HL-60/S4 treated with retinoic acid at 250 ng/mL for 4 days and 3 days (cell line): ENCODE results near the gene TFDP1.
"Not testable (repeated sequence)": the region's sequence is repeated elsewhere in the genome, so short reads cannot be mapped to it uniquely, and the experiment has no call there.

Source experiments
- in situ Hi-C: fragments of 300-500 bp; cut with MboI; formaldehyde crosslinking; loops from 2 replicates; pipeline ENCODE4 v1.7.0; 2022; ENCODE audit warnings: low sequenced_read_pairs

Gene TFDP1

GRCh38 chr13:113610266-113610665, 25.7 kb downstream of the TFDP1 start:
- in situ Hi-C loops, result no loop called here

GRCh38 chr13:113611996-113612395, 27.4 kb downstream of the TFDP1 start:
- in situ Hi-C loops, result no loop called here

- in situ Hi-C loops, result no loop called here
Measured at GRCh38 chr13:113612607-113613006, 28.1 kb downstream of the TFDP1 start.

- in situ Hi-C loops, result no loop called here
Measured at GRCh38 chr13:113613789-113614379, 29.3 kb downstream of the TFDP1 start.

- in situ Hi-C loops, result no loop called here
Measured at GRCh38 chr13:113616281-113616906, 31.8 kb downstream of the TFDP1 start.

- in situ Hi-C loops, result no loop called here
Measured at GRCh38 chr13:113616991-113617749, 32.6 kb downstream of the TFDP1 start.

GRCh38 chr13:113617961-113618360, 33.4 kb downstream of the TFDP1 start:
- in situ Hi-C loops, result no loop called here

GRCh38 chr13:113618455-113618854, 33.9 kb downstream of the TFDP1 start:
- in situ Hi-C loops, result no loop called here

- in situ Hi-C loops, result no loop called here
Measured at GRCh38 chr13:113620036-113620796, 35.7 kb downstream of the TFDP1 start.

GRCh38 chr13:113621046-113621445, 36.5 kb downstream of the TFDP1 start:
- in situ Hi-C loops, result no loop called here

- in situ Hi-C loops, result not testable (repeated sequence)
Measured at GRCh38 chr13:113621498-113621897, 36.9 kb downstream of the TFDP1 start.

- in situ Hi-C loops, result not testable (repeated sequence)
Measured at GRCh38 chr13:113621986-113622550, 37.5 kb downstream of the TFDP1 start.

GRCh38 chr13:113622791-113623490, 38.4 kb downstream of the TFDP1 start:
- in situ Hi-C loops, result no loop called here

GRCh38 chr13:113623491-113624234, 39.1 kb downstream of the TFDP1 start:
- in situ Hi-C loops, result no loop called here

GRCh38 chr13:113624235-113624587, 39.7 kb downstream of the TFDP1 start:
- in situ Hi-C loops, result no loop called here

GRCh38 chr13:113624640-113625304, 40.2 kb downstream of the TFDP1 start:
- in situ Hi-C loops, result not testable (repeated sequence)

GRCh38 chr13:113625965-113626721, 41.6 kb downstream of the TFDP1 start:
- in situ Hi-C loops, result no loop called here

GRCh38 chr13:113627136-113627535, 42.6 kb downstream of the TFDP1 start:
- in situ Hi-C loops, result no loop called here
